Thoracic aorta (tissue), 2 donors: Measurements from ENCODE around the gene CCL25. TPM values are rescaled to one million over a fixed set of nuclear protein-coding genes. Genes with fewer than 3 reads are reported as not detected.

Experiments
- ATAC-seq: fragments of 150-250 bp; one replicate; pipeline ENCODE4 v1.8.0; 2017; ENCODE audit warnings: low read depth; ENCODE audit not compliant: insufficient number of reproducible peaks, low FRiP score
- DNase-seq: peaks from one replicate; pipeline ENCODE4 v3.0.0-alpha.2; 2020; ENCODE audit warnings: low spot score
- H3K27ac ChIP-seq, 2 donors: fragments of 200-600 bp; sonication (generic); 1 replicate in 1 of 2; 2 replicates in 1 of 2; pipeline ENCODE4 v1.5.1; 2016; ENCODE audit warnings: mild to moderate bottlenecking in 2 of 2, moderate library complexity in 2 of 2
- H3K27me3 ChIP-seq: fragments of 200-600 bp; sonication (generic); replicated peaks from 2 replicates; pipeline ENCODE4 v1.6.0; 2016; ENCODE audit warnings: mild to moderate bottlenecking; ENCODE audit not compliant: insufficient read depth
- H3K36me3 ChIP-seq: fragments of 200-600 bp; sonication (generic); one replicate; pipeline ENCODE4 v1.5.1; 2016
- H3K4me1 ChIP-seq, 2 donors: fragments of 200-600 bp; sonication (generic); 1 replicate in 1 of 2; 2 replicates in 1 of 2; pipeline versions ENCODE4 v1.5.1 to v1.6.0; 2016; ENCODE audit warnings: low read depth in 2 of 2, mild to moderate bottlenecking in 1 of 2; ENCODE audit not compliant: control insufficient read depth in 1 of 2
- H3K4me3 ChIP-seq: fragments of 200-600 bp; sonication (generic); 2 replicates; pipeline ENCODE4 v1.5.1; 2016; ENCODE audit warnings: mild to moderate bottlenecking
- H3K9me3 ChIP-seq: fragments of 200-600 bp; sonication (generic); 2 replicates; pipeline ENCODE4 v1.5.1; 2016
- total RNA-seq, 2 donors: library from RNA; depleted of rRNA; stranded (reverse); fragments of >200 nt; gene quantifications; one replicate each; pipeline versions ENCODE4 v1.1.0 to v1.2.3, GENCODE V29; 2016
- TF ChIP-seq, protein P1 (sequence below): fragments of 200-600 bp; sonication (generic); IDR thresholded peaks from one replicate; pipeline ENCODE4 v1.5.1; 2019; ENCODE audit warnings: antibody characterized with exemption

CCL25 gene
- total RNA-seq, 2 donors from 2014 or later, result not detected

DNA sequence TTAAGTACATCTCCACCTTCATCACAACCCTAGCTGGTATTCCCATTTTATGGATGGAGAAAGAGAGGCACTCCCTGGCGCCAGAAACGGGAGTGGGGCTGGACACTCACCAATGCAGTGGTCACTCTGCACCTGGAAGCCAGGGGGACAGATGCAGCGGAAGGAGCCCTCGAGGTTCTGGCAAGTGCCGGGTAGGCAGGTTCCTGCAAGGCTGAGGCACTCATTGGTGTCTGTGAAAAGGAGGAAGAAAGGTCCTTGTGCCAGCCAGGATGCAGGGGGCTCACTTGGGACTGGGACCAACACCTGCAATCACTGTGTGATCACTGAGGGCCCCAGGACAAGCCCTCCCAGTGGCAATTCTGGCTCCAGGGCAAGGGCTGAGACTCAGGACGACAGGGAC, 41.8 kb downstream of the CCL25 start:
- no peaks in the 10 kb centered on the region for H3K4me1 ChIP-seq
- TF ChIP-seq, protein P1, sequence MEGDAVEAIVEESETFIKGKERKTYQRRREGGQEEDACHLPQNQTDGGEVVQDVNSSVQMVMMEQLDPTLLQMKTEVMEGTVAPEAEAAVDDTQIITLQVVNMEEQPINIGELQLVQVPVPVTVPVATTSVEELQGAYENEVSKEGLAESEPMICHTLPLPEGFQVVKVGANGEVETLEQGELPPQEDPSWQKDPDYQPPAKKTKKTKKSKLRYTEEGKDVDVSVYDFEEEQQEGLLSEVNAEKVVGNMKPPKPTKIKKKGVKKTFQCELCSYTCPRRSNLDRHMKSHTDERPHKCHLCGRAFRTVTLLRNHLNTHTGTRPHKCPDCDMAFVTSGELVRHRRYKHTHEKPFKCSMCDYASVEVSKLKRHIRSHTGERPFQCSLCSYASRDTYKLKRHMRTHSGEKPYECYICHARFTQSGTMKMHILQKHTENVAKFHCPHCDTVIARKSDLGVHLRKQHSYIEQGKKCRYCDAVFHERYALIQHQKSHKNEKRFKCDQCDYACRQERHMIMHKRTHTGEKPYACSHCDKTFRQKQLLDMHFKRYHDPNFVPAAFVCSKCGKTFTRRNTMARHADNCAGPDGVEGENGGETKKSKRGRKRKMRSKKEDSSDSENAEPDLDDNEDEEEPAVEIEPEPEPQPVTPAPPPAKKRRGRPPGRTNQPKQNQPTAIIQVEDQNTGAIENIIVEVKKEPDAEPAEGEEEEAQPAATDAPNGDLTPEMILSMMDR, result no peak
- H3K9me3 ChIP-seq, result peaks cover 32% of the 10 kb centered on the region
- no peaks in the 10 kb centered on the region for H3K36me3 ChIP-seq
- ATAC-seq, result no peak
- DNase-seq, result no peak
- no peak overlapping the region for H3K4me3 ChIP-seq
- H3K27me3 ChIP-seq, result no peaks in the 10 kb centered on the region
- no peak overlapping the region for H3K27ac ChIP-seq

DNA sequence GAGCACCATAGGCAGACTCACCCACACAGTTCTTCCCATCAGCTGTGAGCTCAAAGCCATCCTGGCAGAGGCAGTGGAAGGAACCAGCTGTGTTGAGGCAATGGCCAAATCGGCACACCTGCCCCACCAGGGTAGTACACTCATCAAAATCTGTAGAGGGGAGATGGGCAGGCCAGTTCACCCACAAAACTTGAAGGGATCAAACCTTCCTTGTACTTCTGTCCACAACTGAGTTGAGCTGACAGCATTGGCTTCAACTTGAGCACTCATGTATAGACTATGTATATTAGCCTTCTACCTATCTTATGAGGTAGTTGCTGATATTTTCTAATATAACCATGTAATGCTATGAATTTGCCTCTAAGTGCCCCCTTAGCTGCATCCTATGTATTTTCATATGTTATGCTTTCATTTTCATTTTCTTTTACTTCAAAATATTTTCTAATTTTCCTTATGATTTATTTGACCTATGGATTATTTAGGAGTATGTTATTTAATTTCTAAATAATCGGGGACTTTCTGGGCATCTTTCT, 42.9 kb downstream of the CCL25 start:
- no peaks in the 10 kb centered on the region for H3K27me3 ChIP-seq
- H3K36me3 ChIP-seq, result no peaks in the 10 kb centered on the region
- peak overlapping the region; percentile 5 for H3K4me3 ChIP-seq
- H3K4me1 ChIP-seq, result no peaks in the 10 kb centered on the region
- DNase-seq (no peak), ATAC-seq (no peak)
- TF ChIP-seq, protein P1, result no peak
- no peak overlapping the region for H3K27ac ChIP-seq
- peaks cover 32% of the 10 kb centered on the region for H3K9me3 ChIP-seq

DNA sequence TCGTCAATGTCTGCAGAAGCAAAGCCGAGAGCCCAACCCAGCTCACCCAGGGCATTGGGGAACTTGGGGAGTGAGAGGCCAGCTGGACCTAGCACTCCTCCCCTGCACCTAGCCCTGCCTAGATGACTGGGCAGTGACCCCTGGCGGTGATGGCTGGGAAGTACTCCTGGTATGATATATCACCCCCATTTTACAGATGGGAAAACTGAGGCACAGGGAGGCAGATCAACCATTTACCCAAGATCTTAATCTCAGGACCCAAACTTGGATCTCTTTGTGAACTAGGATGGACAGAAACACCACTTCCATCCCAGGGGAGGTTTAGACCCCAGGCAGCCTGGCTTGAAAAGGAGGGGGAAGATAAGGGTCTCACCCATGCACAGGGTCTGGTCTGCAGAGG, 43.5 kb downstream of the CCL25 start:
- H3K4me3 ChIP-seq, result no peak overlapping the region
- ATAC-seq, result no peak
- no peak for DNase-seq
- TF ChIP-seq, protein P1, result no peak
- H3K27ac ChIP-seq, result no peak overlapping the region
- H3K9me3 ChIP-seq, result peaks cover 32% of the 10 kb centered on the region
- no peaks in the 10 kb centered on the region for H3K36me3 ChIP-seq
- no peaks in the 10 kb centered on the region for H3K4me1 ChIP-seq
- H3K27me3 ChIP-seq, result no peaks in the 10 kb centered on the region

DNA sequence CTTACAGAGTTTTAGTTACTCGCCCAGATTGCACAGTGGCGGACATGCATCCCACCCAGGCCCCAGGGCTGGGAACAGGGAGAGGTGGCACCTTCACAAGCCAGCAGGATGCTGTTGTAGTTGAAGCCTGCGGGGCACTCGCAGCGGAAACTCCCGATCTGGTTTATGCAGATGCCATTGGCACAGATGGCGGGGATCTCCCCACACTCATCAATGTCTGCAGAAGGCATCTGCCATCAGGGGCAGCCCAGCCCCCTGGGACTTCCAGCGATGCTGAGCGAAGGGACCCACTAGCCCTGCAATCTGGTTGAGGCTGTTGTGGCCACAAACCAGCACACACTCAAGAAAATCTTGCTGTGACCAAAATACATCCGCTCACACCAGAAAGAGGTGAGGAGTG, 44.6 kb downstream of the CCL25 start:
- ATAC-seq (no peak), DNase-seq (no peak)
- H3K27ac ChIP-seq, result no peak overlapping the region
- TF ChIP-seq, protein P1, result no peak
- no peaks in the 10 kb centered on the region for H3K27me3 ChIP-seq
- peaks cover 32% of the 10 kb centered on the region for H3K9me3 ChIP-seq
- H3K4me3 ChIP-seq, result no peak overlapping the region
- H3K36me3 ChIP-seq, result no peaks in the 10 kb centered on the region
- no peaks in the 10 kb centered on the region for H3K4me1 ChIP-seq

DNA sequence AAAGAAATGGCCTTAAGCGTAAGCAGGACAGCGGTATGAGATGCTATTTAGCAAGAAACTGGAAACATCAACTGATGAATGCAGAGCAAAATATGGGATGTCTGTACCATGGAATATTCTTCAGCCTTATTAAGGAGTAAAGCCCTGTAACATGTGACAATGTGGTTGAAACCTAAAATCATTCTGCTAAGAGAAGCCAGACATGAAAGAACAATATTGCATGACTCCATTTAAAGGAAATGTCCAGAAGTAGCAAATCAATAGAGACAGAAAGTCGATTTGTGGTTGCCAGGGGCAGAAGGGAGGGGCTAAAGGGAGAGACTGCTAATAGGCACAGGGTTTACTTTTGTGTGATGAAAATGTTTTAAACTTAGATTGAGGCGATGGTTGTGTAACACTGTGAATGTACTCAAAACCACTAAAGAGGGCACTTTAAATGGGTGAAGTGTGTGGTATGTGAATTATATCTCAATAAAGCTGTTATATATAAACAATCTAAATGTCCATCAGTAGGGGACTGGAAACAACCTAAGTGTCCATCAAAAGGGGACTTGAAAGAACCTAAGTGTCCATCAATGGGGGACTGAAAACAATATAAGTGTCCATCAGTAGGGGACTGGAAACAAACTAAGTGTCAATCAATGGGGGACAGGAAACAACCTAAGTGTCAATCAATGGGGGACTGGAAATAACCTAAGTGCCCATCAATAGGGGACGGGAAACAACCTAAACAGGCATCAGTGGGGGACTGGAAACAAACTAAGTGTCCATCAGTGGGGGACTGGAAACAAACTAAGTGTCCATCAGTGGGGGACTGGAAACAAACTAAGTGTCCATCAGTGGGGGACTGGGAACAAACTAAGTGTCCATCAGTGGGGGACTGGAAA, 45.4 kb downstream of the CCL25 start:
- Histone ChIP-seq H3K4me3 (no peak overlapping the region), H3K27me3 (no peaks in the 10 kb centered on the region), H3K27ac (no peak overlapping the region), H3K9me3 (peaks cover 32% of the 10 kb centered on the region), H3K4me1 (no peaks in the 10 kb centered on the region), H3K36me3 (no peaks in the 10 kb centered on the region)
- DNase-seq (no peak), ATAC-seq (no peak)
- TF ChIP-seq, protein P1, result no peak
